A549 (cell line): ENCODE results near the gene HDAC2.

Experiments
- BHLHE40 ChIP-seq: IDR thresholded peaks from 2 replicates; pipeline ENCODE4 v1.6.1; 2012; ENCODE audit warnings: low read depth, low read length, inconsistent platforms
- EP300 ChIP-seq, 2 experiments: fragments of >200 bp; sonication (Bioruptor Twin); formaldehyde crosslinking; IDR thresholded peaks; 2 replicates in 1 of 2; 3 replicates in 1 of 2; pipeline ENCODE4 v1.6.1; 2016 to 2017
- HDAC2 ChIP-seq: fragments of 200-600 bp; sonication (generic); IDR thresholded peaks from 2 replicates; pipeline ENCODE4 v1.6.1; 2016
- MAX ChIP-seq: IDR thresholded peaks from 2 replicates; pipeline ENCODE4 v1.6.1; 2012
- PHF8 ChIP-seq: fragments of 200-600 bp; sonication (generic); IDR thresholded peaks from 2 replicates; pipeline ENCODE4 v1.6.1; 2016; ENCODE audit warnings: low read depth, mild to moderate bottlenecking, antibody characterized with exemption, moderate library complexity, borderline replicate concordance
- POLR2A ChIP-seq: IDR thresholded peaks from 2 replicates; pipeline ENCODE4 v1.6.1; 2012; ENCODE audit warnings: mild to moderate bottlenecking, low read length
- RAD21 ChIP-seq, 2 experiments: fragments of >200 bp in 1 of 2; sonication (Bioruptor Twin) in 1 of 2; formaldehyde crosslinking in 1 of 2; IDR thresholded peaks in 1 of 2; conservative IDR thresholded peaks in 1 of 2; 2 replicates in 1 of 2; 3 replicates in 1 of 2; pipeline ENCODE4 v1.6.1; 2012 to 2018; ENCODE audit warnings: inconsistent platforms in 1 of 2
- RCOR1 ChIP-seq: fragments of 150-350 bp; IDR thresholded peaks from 2 replicates; pipeline ENCODE4 v1.6.1; 2014; ENCODE audit warnings: antibody characterized with exemption, low read length, low read depth
- TF ChIP-seq, protein P1 (sequence below): fragments of >200 bp; sonication (Bioruptor Twin); formaldehyde crosslinking; IDR thresholded peaks from 3 replicates; pipeline ENCODE4 v1.5.1; 2016
- TF ChIP-seq, protein P2 (sequence below): fragments of 200-600 bp; sonication (generic); IDR thresholded peaks from 2 replicates; pipeline ENCODE4 v1.6.1; 2016; ENCODE audit warnings: antibody characterized with exemption, mild to moderate bottlenecking, moderate library complexity

DNA sequence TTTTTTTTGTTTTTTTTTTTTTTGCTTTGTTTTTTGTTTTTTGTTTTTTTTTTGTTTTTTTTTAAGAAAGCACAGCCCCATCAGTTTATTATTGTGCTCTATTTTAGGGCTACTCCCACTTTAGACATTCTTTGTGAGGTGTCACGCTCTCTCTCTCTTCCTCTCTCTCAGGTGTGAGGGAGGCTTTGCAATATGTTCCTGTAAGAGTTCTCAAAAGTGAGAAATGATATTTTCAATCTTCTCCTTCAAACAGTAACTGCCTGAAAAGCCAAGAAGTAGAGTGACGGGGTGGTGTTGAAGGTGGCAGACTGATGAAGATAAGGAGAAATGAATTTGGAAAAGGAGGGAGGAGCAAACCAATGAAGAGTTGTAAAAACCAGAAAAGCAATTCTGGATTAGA is 28.3 kb upstream of the HDAC2 start:
- TF ChIP-seq, protein P1, sequence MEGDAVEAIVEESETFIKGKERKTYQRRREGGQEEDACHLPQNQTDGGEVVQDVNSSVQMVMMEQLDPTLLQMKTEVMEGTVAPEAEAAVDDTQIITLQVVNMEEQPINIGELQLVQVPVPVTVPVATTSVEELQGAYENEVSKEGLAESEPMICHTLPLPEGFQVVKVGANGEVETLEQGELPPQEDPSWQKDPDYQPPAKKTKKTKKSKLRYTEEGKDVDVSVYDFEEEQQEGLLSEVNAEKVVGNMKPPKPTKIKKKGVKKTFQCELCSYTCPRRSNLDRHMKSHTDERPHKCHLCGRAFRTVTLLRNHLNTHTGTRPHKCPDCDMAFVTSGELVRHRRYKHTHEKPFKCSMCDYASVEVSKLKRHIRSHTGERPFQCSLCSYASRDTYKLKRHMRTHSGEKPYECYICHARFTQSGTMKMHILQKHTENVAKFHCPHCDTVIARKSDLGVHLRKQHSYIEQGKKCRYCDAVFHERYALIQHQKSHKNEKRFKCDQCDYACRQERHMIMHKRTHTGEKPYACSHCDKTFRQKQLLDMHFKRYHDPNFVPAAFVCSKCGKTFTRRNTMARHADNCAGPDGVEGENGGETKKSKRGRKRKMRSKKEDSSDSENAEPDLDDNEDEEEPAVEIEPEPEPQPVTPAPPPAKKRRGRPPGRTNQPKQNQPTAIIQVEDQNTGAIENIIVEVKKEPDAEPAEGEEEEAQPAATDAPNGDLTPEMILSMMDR: no peak
- no peak for TF ChIP-seq EP300 (IDR thresholded peaks at IDR 0.05)
- TF ChIP-seq RCOR1: no peak
- TF ChIP-seq, protein P2, sequence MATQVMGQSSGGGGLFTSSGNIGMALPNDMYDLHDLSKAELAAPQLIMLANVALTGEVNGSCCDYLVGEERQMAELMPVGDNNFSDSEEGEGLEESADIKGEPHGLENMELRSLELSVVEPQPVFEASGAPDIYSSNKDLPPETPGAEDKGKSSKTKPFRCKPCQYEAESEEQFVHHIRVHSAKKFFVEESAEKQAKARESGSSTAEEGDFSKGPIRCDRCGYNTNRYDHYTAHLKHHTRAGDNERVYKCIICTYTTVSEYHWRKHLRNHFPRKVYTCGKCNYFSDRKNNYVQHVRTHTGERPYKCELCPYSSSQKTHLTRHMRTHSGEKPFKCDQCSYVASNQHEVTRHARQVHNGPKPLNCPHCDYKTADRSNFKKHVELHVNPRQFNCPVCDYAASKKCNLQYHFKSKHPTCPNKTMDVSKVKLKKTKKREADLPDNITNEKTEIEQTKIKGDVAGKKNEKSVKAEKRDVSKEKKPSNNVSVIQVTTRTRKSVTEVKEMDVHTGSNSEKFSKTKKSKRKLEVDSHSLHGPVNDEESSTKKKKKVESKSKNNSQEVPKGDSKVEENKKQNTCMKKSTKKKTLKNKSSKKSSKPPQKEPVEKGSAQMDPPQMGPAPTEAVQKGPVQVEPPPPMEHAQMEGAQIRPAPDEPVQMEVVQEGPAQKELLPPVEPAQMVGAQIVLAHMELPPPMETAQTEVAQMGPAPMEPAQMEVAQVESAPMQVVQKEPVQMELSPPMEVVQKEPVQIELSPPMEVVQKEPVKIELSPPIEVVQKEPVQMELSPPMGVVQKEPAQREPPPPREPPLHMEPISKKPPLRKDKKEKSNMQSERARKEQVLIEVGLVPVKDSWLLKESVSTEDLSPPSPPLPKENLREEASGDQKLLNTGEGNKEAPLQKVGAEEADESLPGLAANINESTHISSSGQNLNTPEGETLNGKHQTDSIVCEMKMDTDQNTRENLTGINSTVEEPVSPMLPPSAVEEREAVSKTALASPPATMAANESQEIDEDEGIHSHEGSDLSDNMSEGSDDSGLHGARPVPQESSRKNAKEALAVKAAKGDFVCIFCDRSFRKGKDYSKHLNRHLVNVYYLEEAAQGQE: no peak
- TF ChIP-seq POLR2A: no peak
- no peak for TF ChIP-seq RAD21 (conservative IDR thresholded peaks at IDR 0.05 in 1 of 2, IDR thresholded peaks at IDR 0.05 in 1 of 2)
- no peak for TF ChIP-seq MAX
- TF ChIP-seq HDAC2: no peak
- TF ChIP-seq BHLHE40: no peak
- TF ChIP-seq PHF8: no peak
